Activated naive CD8-positive, alpha-beta T cell treated with anti-CD3 and anti-CD28 coated beads, Interleukin-2, amount 10 ng/mL, durations not matched to agents 7 days and 5 days (primary cell): Measurements from ENCODE around the gene DCAF16. TPM values are rescaled to one million over a fixed set of nuclear protein-coding genes. Genes with fewer than 3 reads are reported as not detected.

Source experiments
- ATAC-seq: fragments of 150-1000 bp; cut with Tn5 transposase; one replicate; pipeline ENCODE4 v1.10.0; 2021; ENCODE audit warnings: low read depth, moderate library complexity
- POLR2A ChIA-PET: fragments of 350-600 bp; sonication (Branson Sonifier 250); formaldehyde crosslinking; loops from one replicate; lab custom pipeline; 2021; ENCODE audit warnings: antibody characterized with exemption; lab: Charles Lee
- DNase-seq: peaks from one replicate; pipeline ENCODE4 v3.0.0; 2021
- H3K27ac Mint-ChIP-seq: one replicate; pipeline ENCODE4 v1.8.0; 2022; ENCODE audit warnings: mild to moderate bottlenecking, mixed read lengths
- H3K27me3 Mint-ChIP-seq: one replicate; pipeline ENCODE4 v1.8.0; 2022; ENCODE audit warnings: mild to moderate bottlenecking, moderate library complexity, mixed read lengths
- H3K36me3 Mint-ChIP-seq: one replicate; pipeline ENCODE4 v1.8.0; 2021; ENCODE audit warnings: mild to moderate bottlenecking, mixed read lengths
- H3K4me1 Mint-ChIP-seq: one replicate; pipeline ENCODE4 v1.8.0; 2021; ENCODE audit warnings: mixed read lengths
- H3K4me3 Mint-ChIP-seq: one replicate; pipeline ENCODE4 v1.8.0; 2022; ENCODE audit warnings: mild to moderate bottlenecking, moderate library complexity, mixed read lengths
- H3K9me3 Mint-ChIP-seq: one replicate; pipeline ENCODE4 v1.8.0; 2021; ENCODE audit warnings: mixed read lengths
- total RNA-seq, 2 experiments: library from RNA; stranded (reverse); gene quantifications; one replicate each; pipeline ENCODE4 v1.2.3, GENCODE V29; 2021

The DCAF16 gene
- total RNA-seq, 2 experiments from 2014 or later = 54.5 to 60.6 TPM

- no peak overlapping the region for H3K27ac Mint-ChIP-seq
- H3K9me3 Mint-ChIP-seq = no peaks in the 10 kb centered on the region
- POLR2A ChIA-PET = no interaction called here
- no peak for ATAC-seq
- no peaks in the 10 kb centered on the region for H3K4me1 Mint-ChIP-seq
- no peaks in the 10 kb centered on the region for H3K36me3 Mint-ChIP-seq
- peaks cover 18% of the 10 kb centered on the region for H3K27me3 Mint-ChIP-seq
- H3K4me3 Mint-ChIP-seq = no peak overlapping the region
- DNase-seq = no peak
Observed at GRCh38 chr4:17757621-17758020, 52.9 kb downstream of the DCAF16 start.

- Mint-ChIP-seq H3K4me1 (no peaks in the 10 kb centered on the region), H3K27me3 (peaks cover 18% of the 10 kb centered on the region), H3K9me3 (no peaks in the 10 kb centered on the region), H3K27ac (no peak overlapping the region), H3K4me3 (no peak overlapping the region), H3K36me3 (no peaks in the 10 kb centered on the region)
- DNase-seq (no peak), ATAC-seq (no peak)
- POLR2A ChIA-PET = no interaction called here
Observed at GRCh38 chr4:17753646-17754045, 56.9 kb downstream of the DCAF16 start.

Other genes with a start within 250 kb of the DCAF16 start
- 100 to 1,000 TPM; 132 to 136 TPM for gene LAP3, start 233.6 kb downstream of the DCAF16 start, total RNA-seq
- gene MED28, start 196.1 kb downstream of the DCAF16 start, total RNA-seq = 10 to 100 TPM; 62.2 to 65.8 TPM
- not detected for gene FAM184B, start 29.1 kb downstream of the DCAF16 start, total RNA-seq
- gene NCAPG, start 222 bp upstream of the DCAF16 start, total RNA-seq = 10 to 100 TPM; 59.1 to 66.6 TPM
- gene LCORL, start 211.0 kb upstream of the DCAF16 start, total RNA-seq = 10 to 100 TPM; 15.8 to 18.1 TPM